HG03565 (cell line): ENCODE measurements around the gene TDRD10.

ENCODE experiments used
- ATAC-seq: cut with Tn5 transposase; IDR thresholded peaks from one replicate; pipeline ENCODE4 v1.9.1; 2021; ENCODE audit warnings: mild to moderate bottlenecking, moderate library complexity; ENCODE audit not compliant: unreplicated experiment

TDRD10 gene

GRCh38 chr1:154502066-154502743, at the start of gene TDRD10, which contains the start of gene SHE:
TDRD10 (plus strand) TSS chr1:154502219; CDS start chr1:154506904, 4,685 bp downstream.
SHE (minus strand) TSS chr1:154502412; CDS start chr1:154502026, 386 bp downstream.
- ATAC-seq: no peak

GRCh38 chr1:154453161-154453560, 48.9 kb upstream of the TDRD10 start:
- no peak for ATAC-seq

GRCh38 chr1:154453574-154454352, 48.3 kb upstream of the TDRD10 start:
- ATAC-seq: no peak

- no peak for ATAC-seq
Measured at GRCh38 chr1:154454386-154455120, 47.5 kb upstream of the TDRD10 start.

- ATAC-seq: no peak
Measured at GRCh38 chr1:154456631-154457030, 45.4 kb upstream of the TDRD10 start.

GRCh38 chr1:154459080-154459479, 42.9 kb upstream of the TDRD10 start:
- no peak for ATAC-seq

GRCh38 chr1:154460695-154461260, 41.2 kb upstream of the TDRD10 start:
- no peak for ATAC-seq

GRCh38 chr1:154463512-154463990, 38.5 kb upstream of the TDRD10 start:
- ATAC-seq: no peak

GRCh38 chr1:154465621-154466195, 36.3 kb upstream of the TDRD10 start:
- no peak for ATAC-seq

- ATAC-seq: no peak
Measured at GRCh38 chr1:154466206-154466605, 35.8 kb upstream of the TDRD10 start.

- no peak for ATAC-seq
Measured at GRCh38 chr1:154466921-154467417, 35.0 kb upstream of the TDRD10 start.

- no peak for ATAC-seq
Measured at GRCh38 chr1:154467434-154468102, 34.5 kb upstream of the TDRD10 start.

- ATAC-seq: no peak
Measured at GRCh38 chr1:154468535-154469250, 33.3 kb upstream of the TDRD10 start.

GRCh38 chr1:154469844-154470560, 32.0 kb upstream of the TDRD10 start:
- no peak for ATAC-seq

- ATAC-seq: no peak
Measured at GRCh38 chr1:154471304-154471703, 30.7 kb upstream of the TDRD10 start.

GRCh38 chr1:154474802-154475201, 27.2 kb upstream of the TDRD10 start:
- ATAC-seq: no peak

- ATAC-seq: no peak
Measured at GRCh38 chr1:154476791-154477190, 25.2 kb upstream of the TDRD10 start.

- no peak for ATAC-seq
Measured at GRCh38 chr1:154478013-154478412, 24.0 kb upstream of the TDRD10 start.

GRCh38 chr1:154478639-154479038, 23.4 kb upstream of the TDRD10 start:
- no peak for ATAC-seq
